GM18907 (cell line): Measurements from ENCODE around the gene CACNA2D3.

Experiments used
- ATAC-seq: cut with Tn5 transposase; IDR thresholded peaks from one replicate; pipeline ENCODE4 v1.9.1; 2021; ENCODE audit warnings: mild to moderate bottlenecking, moderate library complexity; ENCODE audit not compliant: unreplicated experiment

Gene CACNA2D3

GRCh38 chr3:54826251-54826691 is 703.9 kb downstream of the CACNA2D3 start:
- no peak for ATAC-seq

DNA sequence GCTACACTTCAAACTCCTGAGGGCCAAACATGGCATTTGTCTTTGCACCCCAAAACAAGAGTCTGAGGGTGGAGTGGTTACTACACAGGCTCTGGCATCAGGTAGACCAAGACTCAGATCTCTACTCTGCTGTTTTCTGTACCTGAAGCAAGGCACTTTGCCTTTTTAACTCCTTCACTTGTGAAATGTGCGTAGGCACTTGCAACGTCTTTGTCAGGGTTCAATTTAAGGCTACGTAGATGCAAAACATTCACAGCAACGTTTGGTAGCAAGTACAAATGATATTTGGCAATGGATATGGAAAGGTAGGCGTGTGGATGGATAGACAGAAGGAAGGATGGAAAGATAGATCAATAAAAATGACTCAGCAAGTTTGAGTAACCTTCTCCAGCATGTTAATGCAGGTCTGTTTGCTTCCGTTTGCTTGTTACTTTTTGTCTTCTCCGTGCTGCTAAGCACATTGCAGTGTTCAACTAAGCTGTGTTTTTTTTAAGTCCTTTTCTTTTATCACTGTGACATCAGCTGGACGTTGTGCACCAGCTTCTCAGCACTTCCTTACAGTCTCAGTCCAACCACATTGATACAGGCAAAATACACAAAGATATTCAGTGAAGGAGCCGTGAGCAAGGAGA is 704.8 kb downstream of the CACNA2D3 start:
- no peak for ATAC-seq

DNA sequence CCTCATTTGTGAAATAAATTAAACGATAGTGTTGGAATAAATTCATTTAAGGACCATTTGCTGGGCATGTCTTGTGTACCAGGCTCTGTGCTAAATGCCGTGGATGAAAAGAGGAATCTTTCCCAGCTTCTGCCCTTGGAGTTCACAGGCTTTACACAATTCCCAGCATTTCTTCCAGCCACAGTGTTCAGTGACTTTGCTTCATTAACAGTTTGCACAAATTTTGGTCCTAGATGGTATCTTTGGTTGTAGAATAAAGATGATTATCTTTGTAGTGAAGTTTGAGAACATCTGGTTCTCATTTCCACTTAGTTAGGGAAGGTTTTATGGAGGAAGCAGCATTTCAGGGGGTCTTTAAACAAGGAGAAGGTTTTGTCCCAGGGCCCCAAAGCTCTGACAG is 705.4 kb downstream of the CACNA2D3 start:
- ATAC-seq, result no peak

GRCh38 chr3:54830658-54831057 is 708.3 kb downstream of the CACNA2D3 start:
- no peak for ATAC-seq

DNA sequence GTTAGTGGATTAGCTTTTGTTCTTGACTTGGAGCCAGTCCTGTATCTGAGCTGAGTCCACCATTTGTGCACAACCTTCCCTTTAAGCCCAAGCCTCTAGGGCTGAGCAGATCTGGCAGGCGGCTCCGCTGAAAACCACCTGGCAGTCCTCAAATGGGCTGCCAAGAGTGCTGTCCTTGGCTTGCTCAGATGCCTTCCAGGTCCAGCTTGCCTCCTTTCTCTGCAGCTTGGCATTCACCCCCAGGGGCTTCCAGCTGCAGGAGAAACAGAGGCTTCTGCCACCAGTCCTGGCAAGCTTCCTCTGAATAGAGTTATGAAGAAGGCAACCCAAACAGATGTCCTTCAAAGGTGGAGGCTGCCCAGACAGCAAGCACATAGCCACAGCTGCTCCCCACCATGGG is 708.8 kb downstream of the CACNA2D3 start:
- ATAC-seq, result no peak

GRCh38 chr3:54832876-54833275 is 710.5 kb downstream of the CACNA2D3 start:
- ATAC-seq, result no peak

GRCh38 chr3:54835701-54836100 is 713.3 kb downstream of the CACNA2D3 start:
- ATAC-seq, result no peak

GRCh38 chr3:54836871-54837270 is 714.5 kb downstream of the CACNA2D3 start:
- no peak for ATAC-seq

- no peak for ATAC-seq
These were observed 715.6 kb downstream of the CACNA2D3 start for GRCh38 chr3:54837964-54838363.

DNA sequence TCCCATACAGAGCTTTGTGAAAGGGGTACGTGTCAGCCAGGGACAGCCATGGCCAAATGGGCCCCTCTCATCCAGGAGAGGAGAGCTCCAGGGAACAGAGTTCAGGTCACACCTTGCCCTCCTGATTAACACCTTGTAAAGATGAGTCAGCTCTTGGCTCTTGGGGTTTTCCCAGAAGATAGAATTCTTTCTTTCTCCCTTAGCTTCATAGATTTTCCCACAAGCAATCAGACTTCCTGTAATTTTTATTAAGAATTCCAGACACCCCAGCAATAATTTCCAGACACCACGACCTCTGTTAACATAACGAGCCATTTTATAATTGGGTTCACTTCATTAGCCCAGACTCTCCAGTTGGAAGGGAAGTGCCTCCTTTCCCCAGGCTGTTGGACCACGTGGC is 719.1 kb downstream of the CACNA2D3 start:
- no peak for ATAC-seq

DNA sequence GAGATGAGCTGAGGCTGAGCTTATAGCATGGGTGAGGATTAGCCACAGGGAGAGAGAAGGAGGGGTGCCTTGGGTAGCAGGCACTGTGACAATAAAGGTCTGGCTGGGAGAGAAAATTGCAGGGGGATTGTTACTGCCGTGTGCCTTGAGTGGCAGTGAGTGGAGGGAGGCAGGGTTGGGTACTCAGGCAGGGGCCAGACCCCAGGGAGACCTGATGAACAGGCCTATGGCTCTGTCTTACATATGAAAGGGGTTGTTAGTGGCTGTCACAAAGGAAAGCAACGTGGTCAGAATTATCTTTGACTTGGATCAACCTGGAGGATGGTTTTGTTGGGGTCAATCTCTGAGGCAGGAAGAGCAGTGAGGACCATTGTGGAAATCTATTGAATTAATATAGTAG is 721.0 kb downstream of the CACNA2D3 start:
- ATAC-seq, result no peak

GRCh38 chr3:54844211-54844610 is 721.9 kb downstream of the CACNA2D3 start:
- no peak for ATAC-seq

- ATAC-seq, result no peak
These were observed 722.7 kb downstream of the CACNA2D3 start for GRCh38 chr3:54845011-54845410.

DNA sequence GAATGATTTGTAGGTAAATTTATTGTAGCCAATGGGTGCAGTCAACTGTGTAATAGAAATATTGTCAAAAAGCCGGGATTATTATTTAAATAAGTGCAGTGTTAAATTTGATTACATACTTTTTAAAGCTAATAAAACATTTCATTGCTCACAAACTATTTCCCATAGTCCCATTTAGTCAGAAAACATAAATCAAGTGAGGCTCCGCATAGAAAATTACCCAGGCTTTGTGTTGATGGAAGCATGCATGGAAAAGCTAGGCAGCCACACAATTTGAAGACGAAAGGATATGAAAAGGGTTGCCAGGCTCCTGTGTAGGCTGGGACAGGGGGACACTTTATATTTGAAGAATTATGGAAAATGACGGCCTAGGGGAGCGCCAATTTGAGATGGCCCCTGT is 723.2 kb downstream of the CACNA2D3 start:
- no peak for ATAC-seq

GRCh38 chr3:54846119-54846518 is 723.8 kb downstream of the CACNA2D3 start:
- ATAC-seq, result no peak

DNA sequence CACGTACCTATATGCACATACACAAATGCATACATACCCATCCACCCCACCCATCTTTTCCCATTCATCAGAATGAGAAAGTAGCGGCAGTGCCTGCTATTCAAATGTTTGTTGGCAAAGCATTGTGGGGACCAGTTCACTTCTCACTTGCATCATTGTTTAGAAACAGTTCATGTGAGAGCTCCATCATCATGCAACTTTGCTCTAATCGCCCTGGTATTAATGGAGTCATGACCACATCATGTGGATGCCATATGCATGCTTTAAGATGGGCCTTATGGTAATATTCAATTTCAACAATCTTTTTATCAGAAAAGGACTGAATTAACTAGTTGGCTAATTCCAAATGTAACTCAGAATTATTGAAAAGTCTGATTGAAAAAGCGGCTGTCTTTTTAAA is 725.0 kb downstream of the CACNA2D3 start:
- ATAC-seq, result no peak

DNA sequence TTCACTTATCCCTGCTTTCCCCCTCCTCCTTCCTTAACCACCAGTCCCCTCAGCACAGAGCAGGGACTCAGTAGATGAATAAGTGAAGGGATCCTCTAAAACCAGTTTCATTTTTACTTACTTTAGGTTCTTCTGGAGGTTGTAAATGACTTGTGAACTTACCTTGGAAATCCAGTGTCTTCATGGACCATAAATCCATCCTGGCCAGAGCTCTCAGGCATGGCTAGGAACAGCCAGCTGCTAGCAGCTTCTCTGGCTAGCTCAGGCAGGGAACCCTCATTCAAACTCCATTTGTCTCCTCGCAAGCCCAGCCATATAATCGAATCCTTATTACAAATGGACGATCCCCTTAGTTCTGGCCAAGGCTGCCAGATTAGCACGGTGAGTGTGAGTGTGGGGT is 727.0 kb downstream of the CACNA2D3 start:
- no peak for ATAC-seq

GRCh38 chr3:54850484-54851018 is 728.2 kb downstream of the CACNA2D3 start:
- ATAC-seq, result no peak

- ATAC-seq, result peak; percentile 64
These were observed 731.4 kb downstream of the CACNA2D3 start for GRCh38 chr3:54853573-54854404.

GRCh38 chr3:54856271-54856670 is 733.9 kb downstream of the CACNA2D3 start:
- ATAC-seq, result no peak

- no peak for ATAC-seq
These were observed 735.0 kb downstream of the CACNA2D3 start for GRCh38 chr3:54857343-54857742.
